Osteoblast (primary cell): ENCODE measurements around the gene PRICKLE1. TPM values are rescaled to one million over a fixed set of nuclear protein-coding genes. Genes with fewer than 3 reads are reported as not detected.

Experiments used
- DNase-seq: peaks from one replicate; pipeline ENCODE4 v3.0.0; 2011; ENCODE audit warnings: low spot score, mixed read lengths; ENCODE audit not compliant: insufficient read length; ENCODE audit errors: missing footprints
- H2AFZ ChIP-seq: 2 replicates; pipeline ENCODE4 v1.6.0; 2011; ENCODE audit warnings: mild to moderate bottlenecking, low read length
- H3K27ac ChIP-seq: 2 replicates; pipeline ENCODE4 v1.5.1; 2011; ENCODE audit warnings: mild to moderate bottlenecking, low read depth, low read length, moderate library complexity
- H3K27me3 ChIP-seq: 2 replicates; pipeline ENCODE4 v1.6.0; 2012; ENCODE audit warnings: mild to moderate bottlenecking, control low read depth, inconsistent platforms, low read length, moderate library complexity; ENCODE audit not compliant: insufficient read depth
- H3K36me3 ChIP-seq: 2 replicates; pipeline ENCODE4 v1.5.1; 2011; ENCODE audit warnings: mild to moderate bottlenecking, low read length, control low read depth, moderate library complexity; ENCODE audit not compliant: insufficient read depth
- H3K4me1 ChIP-seq: 2 replicates; pipeline ENCODE4 v1.5.1; 2011; ENCODE audit warnings: mild to moderate bottlenecking, low read length, control low read depth, moderate library complexity; ENCODE audit not compliant: insufficient read depth
- H3K4me2 ChIP-seq: 2 replicates; pipeline ENCODE4 v1.6.0; 2011; ENCODE audit warnings: mild to moderate bottlenecking, low read length; ENCODE audit not compliant: insufficient read depth
- H3K4me3 ChIP-seq: fragments of 200-600 bp; sonication (generic); 3 replicates; pipeline ENCODE4 v1.5.1; 2012; ENCODE audit warnings: mild to moderate bottlenecking, low read length, inconsistent platforms; ENCODE audit not compliant: insufficient read depth
- H3K79me2 ChIP-seq: 2 replicates; pipeline ENCODE4 v1.6.0; 2012; ENCODE audit warnings: mild to moderate bottlenecking, low read length, control low read depth, inconsistent platforms; ENCODE audit not compliant: insufficient read depth
- H3K9me3 ChIP-seq: 2 replicates; pipeline ENCODE4 v1.5.1; 2011; ENCODE audit warnings: low read depth, low read length, control low read depth
- H4K20me1 ChIP-seq: 2 replicates; pipeline ENCODE4 v1.6.0; 2012; ENCODE audit warnings: mild to moderate bottlenecking, low read length, control low read depth; ENCODE audit not compliant: insufficient read depth
- total RNA-seq: library from RNA; depleted of rRNA; stranded (reverse); fragments of >200 nt; gene quantifications from 2 replicates; pipeline ENCODE4 v1.2.3, GENCODE V29; 2012
- TF ChIP-seq, protein P1 (sequence below): IDR thresholded peaks from 2 replicates; pipeline ENCODE4 v1.5.1; 2011; ENCODE audit warnings: mild to moderate bottlenecking, low read depth, low read length, moderate library complexity; ENCODE audit errors: extremely low read depth

The PRICKLE1 gene
- total RNA-seq, 1 donor = 13.0 TPM

DNA sequence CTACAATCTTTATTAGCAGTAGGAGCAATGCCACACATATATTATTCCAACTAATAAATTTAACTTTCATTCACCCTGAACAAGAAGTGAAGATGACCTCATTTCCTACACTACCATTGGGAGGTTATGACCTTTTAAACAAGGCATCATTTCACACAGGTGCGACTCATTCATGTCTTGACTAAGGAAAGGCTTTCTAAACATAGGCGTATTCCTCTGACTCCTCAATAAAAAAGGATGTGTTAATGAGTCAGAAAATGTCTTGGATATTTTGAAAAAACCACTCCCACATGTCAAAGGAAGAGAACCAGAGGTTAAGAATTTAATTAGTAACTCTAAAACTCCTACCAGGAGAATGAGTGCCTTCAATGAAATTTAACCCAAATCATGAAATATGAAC, 115.2 kb downstream of the PRICKLE1 start:
- Histone ChIP-seq H3K9me3 (no peaks in the 10 kb centered on the region), H3K4me2 (no peak overlapping the region), H3K79me2 (peaks cover 72% of the 10 kb centered on the region), H3K4me3 (no peak overlapping the region), H3K27me3 (no peaks in the 10 kb centered on the region), H2AFZ (no peak overlapping the region), H3K4me1 (peaks cover 31% of the 10 kb centered on the region), H3K36me3 (peaks cover 28% of the 10 kb centered on the region), H4K20me1 (peaks cover 48% of the 10 kb centered on the region), H3K27ac (no peak overlapping the region)
- TF ChIP-seq, protein P1, sequence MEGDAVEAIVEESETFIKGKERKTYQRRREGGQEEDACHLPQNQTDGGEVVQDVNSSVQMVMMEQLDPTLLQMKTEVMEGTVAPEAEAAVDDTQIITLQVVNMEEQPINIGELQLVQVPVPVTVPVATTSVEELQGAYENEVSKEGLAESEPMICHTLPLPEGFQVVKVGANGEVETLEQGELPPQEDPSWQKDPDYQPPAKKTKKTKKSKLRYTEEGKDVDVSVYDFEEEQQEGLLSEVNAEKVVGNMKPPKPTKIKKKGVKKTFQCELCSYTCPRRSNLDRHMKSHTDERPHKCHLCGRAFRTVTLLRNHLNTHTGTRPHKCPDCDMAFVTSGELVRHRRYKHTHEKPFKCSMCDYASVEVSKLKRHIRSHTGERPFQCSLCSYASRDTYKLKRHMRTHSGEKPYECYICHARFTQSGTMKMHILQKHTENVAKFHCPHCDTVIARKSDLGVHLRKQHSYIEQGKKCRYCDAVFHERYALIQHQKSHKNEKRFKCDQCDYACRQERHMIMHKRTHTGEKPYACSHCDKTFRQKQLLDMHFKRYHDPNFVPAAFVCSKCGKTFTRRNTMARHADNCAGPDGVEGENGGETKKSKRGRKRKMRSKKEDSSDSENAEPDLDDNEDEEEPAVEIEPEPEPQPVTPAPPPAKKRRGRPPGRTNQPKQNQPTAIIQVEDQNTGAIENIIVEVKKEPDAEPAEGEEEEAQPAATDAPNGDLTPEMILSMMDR = no peak
- DNase-seq = no peak

DNA sequence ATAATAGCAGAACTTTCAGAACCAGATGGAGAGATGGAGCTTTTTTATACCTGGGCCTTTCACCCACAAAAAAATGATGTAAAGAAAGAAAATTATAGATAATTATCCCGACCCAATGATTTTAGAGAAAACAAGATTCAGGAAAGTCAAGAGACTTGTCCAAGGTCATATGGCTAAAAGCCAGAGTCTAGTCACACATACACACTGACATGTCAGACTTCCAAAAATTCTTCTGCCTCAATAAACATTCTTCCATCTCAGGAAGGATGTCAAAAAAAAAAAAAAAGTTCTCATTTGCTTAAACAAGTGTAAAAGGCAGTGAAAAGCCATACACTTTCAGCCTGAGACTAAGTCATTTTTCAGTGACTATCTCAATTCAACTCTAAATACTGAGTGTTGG, 116.0 kb downstream of the PRICKLE1 start:
- Histone ChIP-seq H2AFZ (no peak overlapping the region), H3K36me3 (peaks cover 36% of the 10 kb centered on the region), H3K9me3 (no peaks in the 10 kb centered on the region), H3K79me2 (peaks cover 64% of the 10 kb centered on the region), H3K4me3 (no peak overlapping the region), H3K4me2 (no peak overlapping the region), H3K27me3 (no peaks in the 10 kb centered on the region), H4K20me1 (peaks cover 41% of the 10 kb centered on the region), H3K27ac (peak overlapping the region; percentile 21), H3K4me1 (peaks cover 31% of the 10 kb centered on the region)
- no peak for DNase-seq
- TF ChIP-seq, protein P1 = no peak

GRCh38 chr12:42473130-42473529, 116.4 kb downstream of the PRICKLE1 start:
- Histone ChIP-seq H3K9me3 (no peaks in the 10 kb centered on the region), H3K79me2 (peaks cover 60% of the 10 kb centered on the region), H3K4me1 (peaks cover 29% of the 10 kb centered on the region), H4K20me1 (peaks cover 37% of the 10 kb centered on the region), H3K27ac (peak overlapping the region; percentile 21), H3K27me3 (no peaks in the 10 kb centered on the region), H3K4me3 (no peak overlapping the region), H3K4me2 (no peak overlapping the region), H3K36me3 (peaks cover 40% of the 10 kb centered on the region), H2AFZ (no peak overlapping the region)
- peak; percentile 78 for DNase-seq
- TF ChIP-seq, protein P1 = no peak

DNA sequence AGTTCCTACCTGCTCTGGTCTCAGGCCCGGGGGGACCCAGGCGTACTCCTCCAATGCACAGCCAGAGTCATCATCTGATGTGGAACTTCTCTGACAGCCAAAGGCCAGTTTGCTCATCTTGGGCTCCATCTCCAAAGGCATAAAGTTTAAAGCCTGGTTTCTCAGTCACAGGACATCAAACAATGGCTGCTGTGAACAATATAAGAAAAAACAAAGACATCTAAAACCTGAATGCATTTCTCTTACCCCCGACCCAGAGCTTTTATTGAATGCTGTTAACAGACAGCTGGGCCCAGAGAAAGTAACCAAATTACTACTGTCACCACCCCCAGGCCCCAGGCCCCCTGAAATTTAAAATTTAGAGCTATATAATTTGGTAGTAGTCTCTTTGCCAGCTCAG, 117.2 kb downstream of the PRICKLE1 start:
- TF ChIP-seq, protein P1 = no peak
- Histone ChIP-seq H3K36me3 (peaks cover 45% of the 10 kb centered on the region), H2AFZ (no peak overlapping the region), H3K9me3 (no peaks in the 10 kb centered on the region), H3K27ac (peak overlapping the region; percentile 21), H3K27me3 (no peaks in the 10 kb centered on the region), H3K4me2 (no peak overlapping the region), H3K79me2 (peaks cover 53% of the 10 kb centered on the region), H3K4me3 (no peak overlapping the region), H4K20me1 (peaks cover 32% of the 10 kb centered on the region), H3K4me1 (peaks cover 27% of the 10 kb centered on the region)
- no peak for DNase-seq
